ENCODE results near the gene SYT15. TPM values are rescaled to one million over a fixed set of nuclear protein-coding genes. Genes with fewer than 3 reads are reported as not detected.
A peak's percentile ranks its signal among the peaks of the same experiment; 100 is the strongest.

SYT15 gene
- polyA plus RNA-seq, 1 donor, result 5.2 TPM

DNA sequence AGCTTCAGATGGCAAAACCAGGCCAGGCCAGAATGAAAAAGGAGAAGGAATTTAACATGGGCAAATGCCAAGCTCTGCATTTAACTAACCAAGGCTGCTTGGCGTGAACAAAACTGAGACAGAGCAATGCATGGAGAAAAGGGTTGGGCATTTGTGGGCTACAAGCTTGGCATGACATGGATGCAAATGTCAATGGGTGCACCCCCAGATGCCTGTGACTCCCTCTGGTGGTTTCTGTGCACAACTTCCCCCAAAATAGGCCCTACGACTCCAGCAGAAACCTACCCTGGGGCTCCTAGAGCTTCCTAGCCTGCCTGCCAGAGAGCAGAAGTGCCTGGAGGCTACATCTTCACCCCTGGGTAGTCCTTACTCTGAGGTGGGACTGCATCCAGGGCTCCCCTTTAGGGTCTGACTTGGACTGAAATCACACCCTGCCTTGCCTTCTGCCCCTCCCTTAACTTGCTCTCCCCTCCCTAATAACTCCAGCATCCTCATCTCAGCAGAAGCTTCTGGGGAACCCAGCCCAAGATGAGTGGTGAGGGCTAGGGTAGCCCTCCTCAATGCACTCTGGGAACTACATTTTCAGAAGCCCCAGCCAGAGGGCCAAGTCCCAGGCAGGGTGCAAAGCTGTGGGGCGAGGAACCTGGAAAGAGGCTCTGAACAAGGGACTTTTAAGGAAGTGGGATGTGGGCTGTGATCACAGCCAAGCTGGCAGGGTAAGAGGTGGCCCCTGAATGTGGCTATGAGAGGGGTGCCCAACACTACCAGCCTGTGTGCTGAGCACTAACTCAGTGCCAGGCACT lies 33.7 kb upstream of the SYT15 start:
- DNase-seq (ENCODE audit: low read depth), result no peak

DNA sequence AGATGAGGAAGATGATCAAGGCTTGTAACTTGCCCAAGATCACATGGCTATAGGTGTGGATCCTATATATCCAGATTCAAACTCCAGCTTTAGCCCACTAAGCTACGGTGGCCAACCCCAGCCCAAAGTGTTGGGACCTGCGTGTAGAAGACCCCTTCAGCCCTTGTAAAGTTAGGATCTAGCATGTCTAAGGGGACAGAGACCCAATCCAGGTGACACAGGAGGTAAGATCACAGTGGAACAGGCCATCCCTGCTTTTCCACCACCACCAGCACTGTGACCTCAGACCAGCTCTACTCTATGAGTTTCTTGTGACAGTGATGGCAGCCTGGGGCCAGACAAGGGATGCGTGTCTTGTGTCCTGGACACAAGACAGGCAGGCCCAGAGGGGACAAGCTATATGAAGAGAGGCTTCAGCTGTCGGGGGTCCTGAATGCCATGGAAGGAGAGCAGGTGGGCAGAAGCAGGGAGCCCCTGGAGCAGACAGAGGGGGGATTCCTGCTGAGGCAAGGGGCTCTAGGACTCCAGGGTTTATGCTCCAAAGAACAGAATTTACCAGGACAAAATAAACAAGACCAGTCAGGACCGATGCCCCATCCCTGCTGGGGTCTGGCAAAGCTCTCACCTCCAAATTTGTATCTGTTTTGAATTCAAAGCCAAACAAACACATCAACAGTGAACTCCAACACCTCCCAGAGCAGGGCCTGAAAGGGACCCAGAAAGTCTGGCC lies 32.9 kb upstream of the SYT15 start:
- no peak for DNase-seq (ENCODE audit: low read depth)

DNA sequence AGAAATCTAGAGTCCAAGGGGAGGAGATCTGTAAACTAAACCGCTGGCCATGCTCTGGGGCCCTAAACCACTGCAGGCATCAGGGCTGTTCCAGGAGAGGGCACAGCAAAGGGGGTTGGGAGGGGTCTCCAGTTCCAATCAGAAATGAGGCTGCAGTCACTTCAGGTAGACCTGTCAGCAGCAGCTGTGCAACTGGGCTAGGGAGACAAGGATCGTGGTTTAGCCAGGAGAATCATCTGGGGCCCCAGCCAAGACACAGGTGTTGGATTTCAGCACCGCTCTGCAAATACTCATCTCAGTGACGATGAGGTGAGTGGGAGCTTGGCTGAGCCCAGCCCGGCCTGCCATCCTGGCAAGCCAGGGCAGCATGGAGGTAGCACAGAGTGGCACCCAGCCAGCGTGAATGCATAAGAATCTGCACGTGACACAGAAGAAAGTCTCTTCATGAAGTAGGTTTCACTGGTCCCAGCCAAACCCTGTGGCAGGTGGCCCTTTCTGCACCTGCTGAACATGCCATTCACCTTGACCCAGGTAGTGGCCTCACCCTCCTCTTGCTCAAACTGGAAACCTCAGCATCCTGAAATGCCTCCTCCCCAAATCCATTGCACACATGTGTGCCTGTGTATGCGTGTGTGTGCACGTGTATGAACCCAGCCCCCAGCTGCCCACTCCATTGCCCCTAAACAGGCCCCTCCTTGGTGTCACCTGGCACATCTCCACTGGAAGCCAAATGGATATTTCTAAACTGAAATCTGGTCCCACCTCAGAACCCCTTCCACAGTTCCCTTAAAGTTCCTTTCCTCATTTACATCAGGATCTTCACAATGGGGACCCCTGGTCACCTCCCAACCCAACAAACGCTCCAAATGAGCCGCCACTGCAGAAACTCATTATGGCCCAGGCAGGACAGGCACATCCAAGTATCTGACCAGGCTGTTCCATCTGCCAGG lies 32.1 kb upstream of the SYT15 start:
- DNase-seq (ENCODE audit: low read depth), result no peak

DNA sequence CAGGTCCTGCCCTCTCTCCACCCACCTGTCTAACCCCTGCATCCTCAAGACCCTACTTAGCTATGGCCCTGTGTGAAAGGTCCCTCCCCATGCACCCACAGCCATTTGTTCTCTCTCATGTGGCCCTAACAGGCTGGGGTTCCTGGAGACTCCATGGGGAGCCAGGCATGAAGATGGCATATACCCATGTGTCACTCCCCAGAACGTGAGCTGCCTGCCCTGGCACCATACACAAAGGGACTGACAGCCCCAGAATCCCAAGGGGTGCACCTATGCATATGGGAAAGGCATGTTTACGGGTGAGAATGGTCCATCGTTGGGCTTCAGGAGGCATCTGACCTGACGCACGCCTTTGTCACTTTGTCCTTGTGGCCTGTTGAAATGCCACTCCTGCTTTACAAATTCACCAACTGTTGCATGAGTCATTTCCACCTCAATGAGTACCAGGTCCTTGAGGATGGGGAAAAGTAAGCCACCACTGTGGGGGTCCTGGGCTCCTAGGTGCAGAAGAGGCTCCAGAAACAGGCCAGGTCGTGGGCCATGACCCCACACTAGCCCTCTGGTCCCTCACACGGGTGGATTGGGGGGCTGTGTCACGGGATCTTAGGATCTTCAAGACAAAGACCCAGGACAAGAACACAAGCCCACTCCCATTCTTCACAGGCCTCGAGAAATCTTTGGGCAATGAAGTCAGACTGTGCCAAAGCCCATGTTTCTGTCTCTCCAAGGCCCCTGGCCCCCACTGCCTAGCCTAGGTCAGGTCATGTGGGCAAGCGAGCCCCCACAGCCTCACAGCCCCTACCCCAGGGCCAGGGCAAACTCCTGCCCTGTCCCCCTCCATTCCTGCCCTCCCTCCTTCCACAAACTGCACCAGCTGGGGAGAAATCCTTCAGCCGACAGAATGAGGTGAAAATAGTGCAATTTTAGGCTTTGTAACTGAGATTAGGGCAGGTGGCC lies 31.1 kb upstream of the SYT15 start:
- DNase-seq (ENCODE audit: low read depth), result no peak

DNA sequence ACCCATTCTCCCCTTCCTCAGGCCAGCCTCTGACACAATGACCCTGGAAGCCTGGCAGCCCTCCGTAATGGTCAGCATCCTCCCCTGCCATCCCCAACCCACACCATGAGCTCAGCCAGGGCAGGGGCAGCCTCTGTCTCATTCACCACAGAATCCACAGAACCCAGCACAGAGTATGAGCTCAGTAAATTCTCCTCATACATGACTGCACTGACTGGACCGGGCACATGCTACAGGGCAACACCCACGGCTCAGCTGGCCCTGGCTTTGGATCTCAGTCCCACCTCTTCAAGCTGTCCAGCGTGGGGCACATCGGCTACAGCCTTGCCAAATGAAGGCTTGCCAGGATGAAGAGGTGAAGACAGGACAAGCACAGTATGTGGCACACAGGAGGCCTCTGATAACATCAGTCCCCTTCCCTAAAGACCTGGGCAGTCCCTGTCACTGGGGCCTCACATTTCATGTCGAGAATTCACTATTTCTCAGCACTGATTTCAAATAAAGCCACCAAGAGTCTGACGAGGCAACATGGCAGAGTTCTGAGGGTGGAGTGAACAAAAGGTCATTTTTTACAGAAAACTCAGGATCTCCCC lies 30.3 kb upstream of the SYT15 start:
- DNase-seq (ENCODE audit: low read depth), result no peak

DNA sequence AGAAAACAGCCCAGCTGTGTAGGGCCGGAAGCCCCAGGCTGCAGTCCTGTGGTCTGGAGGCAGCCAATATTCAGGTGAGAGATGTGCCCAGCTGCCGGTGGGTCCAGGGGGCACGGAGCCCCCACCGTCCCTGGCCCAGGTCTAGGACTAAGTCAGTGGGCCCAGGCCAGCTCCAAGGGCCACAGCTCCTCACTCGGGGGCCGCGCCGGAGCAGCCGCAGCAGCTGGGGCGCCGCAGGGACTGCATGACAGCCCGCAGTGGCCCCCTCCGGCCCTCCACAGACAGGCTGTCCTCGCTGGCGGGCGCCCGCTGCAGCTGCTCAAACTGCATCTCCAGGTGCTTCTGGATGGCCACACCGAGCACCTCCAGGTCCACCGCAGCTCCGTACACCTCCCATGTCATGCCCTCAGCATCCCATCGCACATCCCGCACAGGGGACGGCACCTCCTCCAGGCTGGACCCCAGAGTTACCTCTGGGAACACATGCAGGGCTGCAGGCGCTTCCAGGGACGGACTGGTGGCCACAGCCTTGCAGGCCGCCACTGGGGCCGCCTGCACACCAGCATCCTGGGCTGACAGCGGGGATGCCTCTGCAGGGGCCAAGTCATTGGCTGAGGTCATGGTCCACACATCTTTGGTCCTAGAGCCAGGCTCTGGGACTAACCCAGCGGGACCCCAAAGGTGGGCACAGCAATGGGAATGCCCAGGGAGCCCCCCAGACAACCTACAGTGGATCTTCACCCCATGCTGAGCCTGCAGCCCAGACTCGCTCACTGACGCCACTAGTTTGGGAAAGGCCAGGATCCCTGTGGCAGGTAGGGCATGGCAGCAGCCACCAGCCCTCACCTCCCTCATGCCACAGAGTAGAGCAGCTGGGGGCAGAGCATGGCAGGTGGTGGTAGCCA lies 29.5 kb upstream of the SYT15 start:
- DNase-seq (ENCODE audit: low read depth), result no peak

DNA sequence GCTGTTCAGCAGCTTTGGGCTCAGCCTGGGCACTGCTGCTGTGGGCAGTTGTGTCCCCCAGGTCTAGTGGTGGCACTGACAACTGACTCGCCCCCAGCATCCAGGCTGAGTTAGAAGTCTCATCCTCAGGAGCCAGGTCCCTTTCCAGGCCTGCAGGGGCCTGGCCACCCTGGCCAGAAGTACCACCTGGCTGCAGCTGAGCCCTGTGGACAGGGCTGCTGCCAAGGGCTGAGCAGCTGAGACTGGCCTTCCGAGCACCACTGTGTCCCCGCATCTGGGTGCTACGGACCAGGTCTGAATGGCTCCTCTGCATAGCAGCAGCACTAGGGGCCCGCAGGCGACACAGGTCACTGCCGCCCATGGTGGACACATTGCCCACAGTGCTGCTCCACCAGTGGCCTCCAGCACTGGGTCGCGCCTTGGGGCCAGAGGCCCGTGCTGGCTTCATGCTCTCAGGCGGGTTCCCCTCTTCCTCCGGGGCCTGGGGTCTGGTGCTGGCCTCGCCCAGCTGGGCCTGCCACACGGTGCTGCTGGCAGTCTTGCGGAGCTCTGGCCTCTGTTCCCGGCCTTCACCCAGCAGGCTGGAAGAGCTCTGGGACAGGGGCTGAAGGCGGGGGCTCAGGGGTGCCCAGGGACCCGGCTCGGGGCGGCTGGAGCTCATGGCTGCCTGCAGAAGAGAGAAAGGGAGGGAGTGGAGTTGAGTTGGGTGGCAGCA lies 28.7 kb upstream of the SYT15 start:
- DNase-seq (ENCODE audit: low read depth), result no peak

DNA sequence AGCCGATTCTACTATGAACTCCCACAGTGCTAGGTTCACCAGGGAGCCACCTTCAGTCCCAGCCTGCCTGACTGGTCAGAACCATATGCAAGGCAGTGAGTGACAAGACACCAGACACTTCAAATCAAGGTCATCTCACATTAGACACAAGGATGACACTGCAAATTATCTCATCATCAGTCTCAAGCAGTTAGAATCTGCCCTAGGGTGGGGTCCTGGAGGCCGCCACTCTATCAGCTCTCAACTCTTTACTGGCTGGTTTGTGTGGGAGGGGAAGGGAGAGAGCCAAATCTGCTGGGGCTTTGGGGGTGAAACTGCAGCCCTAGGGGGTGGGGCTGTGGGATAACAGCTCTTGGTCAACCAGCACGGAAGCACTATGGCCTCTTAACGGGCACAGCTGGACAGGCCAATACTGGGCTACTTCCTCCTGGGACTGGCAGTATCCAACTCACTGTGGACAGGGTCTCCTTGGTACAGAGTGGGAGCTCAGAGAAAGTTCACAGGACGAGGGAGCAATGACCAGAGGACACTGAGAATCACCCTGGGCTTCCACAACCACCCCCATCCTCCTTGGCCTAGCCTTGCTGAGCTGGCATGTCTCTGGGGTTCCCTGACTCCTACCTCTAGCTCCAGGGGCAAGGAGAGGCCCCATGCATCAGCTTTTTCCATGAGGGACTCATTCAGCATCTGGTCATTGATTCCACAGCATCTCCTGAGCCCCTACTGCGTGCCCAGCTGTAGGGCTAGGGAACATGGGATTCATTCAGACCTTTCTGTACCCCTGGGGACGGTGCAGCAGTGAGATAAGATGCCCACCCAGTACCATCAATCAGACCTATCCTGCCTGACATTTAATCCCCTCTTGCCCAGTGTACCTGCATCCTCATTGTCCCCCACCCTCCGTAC lies 27.9 kb upstream of the SYT15 start:
- DNase-seq (ENCODE audit: low read depth), result no peak

DNA sequence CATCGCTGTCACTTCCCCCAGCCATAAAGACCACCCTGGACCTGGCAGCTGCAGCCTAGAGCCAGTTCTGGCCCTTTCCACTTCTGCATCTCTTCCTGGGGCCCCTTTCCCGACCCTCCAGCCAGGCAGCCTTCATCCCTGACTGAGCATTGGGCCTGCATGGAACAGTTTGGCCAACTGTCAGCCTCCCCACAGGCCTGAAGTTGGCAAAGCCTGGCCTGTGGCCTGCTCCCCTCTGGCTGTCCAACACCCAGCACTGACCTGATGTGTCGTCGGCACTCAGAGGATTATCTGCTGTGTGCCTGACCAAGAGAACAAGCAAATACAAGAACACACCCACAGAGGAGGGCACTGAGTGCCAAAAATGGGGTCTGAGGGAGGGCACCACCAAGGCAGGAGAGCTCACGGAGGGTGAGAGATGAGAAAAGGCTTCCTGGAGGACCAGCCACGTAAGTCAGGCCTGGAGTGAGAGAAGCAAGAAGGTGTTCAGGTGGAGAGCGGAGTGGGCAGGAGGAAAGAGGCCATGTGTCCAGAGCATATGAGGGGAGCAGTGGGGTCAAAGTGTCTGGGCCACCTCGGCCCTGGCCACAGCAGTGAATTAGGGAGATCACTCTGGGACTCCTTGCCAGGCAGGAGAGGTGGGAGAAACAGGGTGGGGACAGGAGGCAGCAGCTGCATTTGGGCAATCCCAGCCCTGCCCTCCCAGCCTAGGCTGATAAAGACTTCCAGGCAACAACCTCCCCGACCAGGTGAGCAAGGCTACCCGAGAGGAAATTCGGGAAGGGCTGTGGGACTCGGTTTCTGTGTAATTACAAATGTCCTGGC lies 27.0 kb upstream of the SYT15 start:
- DNase-seq (ENCODE audit: low read depth), result no peak

DNA sequence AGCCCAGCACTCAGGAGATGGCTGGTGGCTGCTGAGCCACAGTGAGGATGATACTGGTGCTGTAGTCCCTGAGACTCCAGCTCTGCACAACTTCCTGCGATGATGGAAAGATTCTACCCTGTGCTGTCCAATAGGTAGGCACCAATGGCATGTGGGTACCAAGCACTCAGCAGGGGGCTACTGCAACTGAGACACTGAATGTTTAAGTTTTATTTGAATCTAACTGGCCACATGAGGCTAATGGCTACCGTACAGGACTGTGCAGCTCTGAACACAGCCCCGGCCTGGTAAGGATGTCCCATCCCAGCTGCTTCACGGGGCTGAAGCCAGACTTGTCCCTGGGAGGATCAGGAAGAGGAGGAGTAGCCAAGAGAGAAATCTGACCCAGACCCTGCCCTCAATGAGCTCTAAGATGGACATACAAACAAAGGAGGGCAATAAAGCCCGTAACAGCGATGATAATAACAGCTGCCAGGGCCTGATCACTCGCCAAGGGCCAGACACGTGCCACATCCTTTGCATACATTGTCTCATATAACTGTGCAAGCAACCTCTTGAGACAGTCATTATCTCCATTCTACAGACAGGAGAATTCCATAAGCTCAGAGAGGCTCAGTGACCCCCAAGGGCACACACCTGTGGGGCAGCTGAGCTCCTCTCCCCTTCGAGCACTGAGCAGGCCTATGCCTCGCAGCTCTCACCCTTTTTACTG lies 26.2 kb upstream of the SYT15 start:
- DNase-seq (ENCODE audit: low read depth), result peak; percentile 29

DNA sequence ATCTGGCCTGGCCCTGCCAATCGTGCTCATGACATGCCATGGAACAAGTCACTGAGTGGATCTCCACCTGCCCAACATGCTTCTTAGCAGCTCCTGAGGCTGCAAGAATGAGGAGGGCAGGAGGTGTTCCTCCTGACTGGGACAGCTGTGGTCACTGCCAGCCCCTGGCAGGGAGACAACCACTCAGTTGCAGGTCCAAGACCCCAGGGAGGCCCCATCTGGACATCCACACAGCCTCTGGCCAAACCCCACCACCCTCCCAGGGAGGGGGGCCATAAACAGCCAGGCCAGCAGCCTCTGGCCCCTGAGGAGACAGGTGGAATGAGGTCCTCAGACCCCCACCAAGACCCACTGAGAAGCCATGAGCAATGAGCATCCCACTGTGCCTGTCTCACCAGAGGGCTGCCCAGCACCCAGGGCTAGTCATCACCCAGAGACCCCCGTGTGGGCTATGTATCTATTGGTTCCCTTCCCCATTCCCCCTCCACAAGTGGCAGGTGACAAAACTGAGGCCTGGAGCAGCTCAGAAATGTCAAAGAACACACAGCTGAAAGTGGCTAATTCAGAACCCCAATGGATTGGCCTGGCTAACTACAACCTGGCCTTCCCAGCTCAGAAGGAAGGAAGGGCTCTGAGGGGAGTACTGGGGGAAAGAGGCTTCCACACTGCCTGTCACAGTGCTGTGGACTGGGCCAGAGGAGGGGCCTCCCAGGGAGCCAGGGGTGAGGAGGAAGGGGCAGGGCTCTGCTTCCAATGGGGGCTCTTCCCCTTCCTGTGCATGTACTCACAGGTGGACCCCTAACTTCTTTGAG lies 25.5 kb upstream of the SYT15 start:
- no peak for DNase-seq (ENCODE audit: low read depth)

DNA sequence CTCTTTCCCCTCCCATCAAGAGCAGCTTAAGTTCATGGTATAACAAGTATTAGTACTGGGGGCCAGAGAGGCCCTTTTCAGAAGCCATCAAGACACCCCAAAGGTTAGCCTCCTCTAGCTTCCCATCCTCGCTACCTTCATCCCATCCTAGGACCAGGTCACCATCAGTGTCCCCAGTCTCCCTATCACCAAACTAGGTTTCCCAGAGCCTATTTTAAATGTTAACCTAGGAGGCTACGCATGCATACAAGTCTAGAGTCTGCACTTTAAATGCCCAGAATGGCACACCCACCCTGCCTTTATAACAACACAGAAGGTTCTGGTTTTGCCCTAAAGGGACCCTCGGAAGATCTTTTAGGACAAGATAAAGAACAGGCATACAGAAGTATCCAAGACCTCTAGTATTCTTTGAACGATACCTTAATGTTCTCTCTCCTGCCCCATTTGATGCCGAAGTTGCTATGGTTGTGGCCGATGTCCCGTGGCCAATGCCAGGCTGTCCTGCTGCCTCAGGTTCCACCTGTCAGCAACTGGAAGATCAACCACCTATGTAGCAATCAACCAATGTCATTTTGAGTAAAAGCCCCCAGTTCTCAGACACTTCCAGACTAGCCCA lies 24.7 kb upstream of the SYT15 start:
- no peak for DNase-seq (ENCODE audit: low read depth)

DNA sequence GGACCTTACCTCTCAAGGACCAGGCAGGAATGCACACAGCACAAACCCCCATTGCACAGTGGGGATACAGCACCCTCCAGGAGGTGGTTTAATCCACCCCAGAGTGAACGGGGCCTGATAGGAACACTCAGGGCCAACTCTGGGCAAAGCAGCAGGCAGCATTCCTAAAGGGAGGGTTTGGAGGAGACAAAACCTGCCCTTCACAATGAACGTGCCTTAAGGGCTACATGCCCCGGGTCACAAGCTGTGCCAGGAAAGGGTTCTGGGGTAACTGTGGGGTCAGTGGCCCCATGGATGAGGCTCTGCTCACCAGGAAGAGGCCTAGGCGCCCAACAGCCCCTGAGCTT lies 23.6 kb upstream of the SYT15 start:
- DNase-seq (ENCODE audit: low read depth), result no peak

DNA sequence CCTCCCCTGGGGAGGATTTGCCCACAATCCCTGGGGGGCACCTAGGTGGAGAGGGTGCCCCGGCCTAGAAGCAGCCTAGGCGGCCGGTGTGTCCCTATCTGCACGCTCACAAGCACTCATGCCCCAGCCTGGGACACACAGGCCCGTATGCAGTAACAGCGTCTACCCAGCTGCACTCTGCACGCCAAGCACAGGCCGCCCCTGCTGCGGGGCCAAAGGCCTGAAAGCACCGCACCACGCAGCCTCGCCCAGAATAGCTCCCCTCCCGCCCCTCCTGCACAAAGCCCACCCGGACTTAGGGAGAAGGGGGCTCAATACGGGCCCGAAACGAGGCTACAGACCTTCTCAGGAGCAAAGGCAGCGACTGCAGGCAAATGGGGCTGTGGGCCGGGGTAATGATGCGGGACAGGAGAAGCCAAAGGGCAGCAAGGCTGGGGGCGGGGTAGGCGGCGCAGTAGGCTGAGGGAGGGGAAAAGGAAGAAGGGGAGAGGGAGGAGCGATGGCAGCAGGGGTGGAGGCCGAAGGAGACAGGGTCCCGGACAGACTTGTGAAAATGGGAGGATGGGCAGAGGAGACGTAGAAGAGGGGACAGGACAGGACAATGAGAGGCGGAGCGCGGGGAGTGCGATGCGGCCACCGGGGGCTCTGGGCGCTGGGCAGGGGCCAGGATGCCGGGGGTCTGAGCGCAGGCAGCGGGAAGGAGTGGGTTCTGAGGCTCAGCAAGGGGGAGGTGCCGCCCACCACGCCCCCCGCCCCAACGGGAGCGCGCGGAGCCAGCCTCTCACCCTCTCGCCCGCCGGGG lies 23.0 kb upstream of the SYT15 start:
- DNase-seq (ENCODE audit: low read depth), result no peak

Data from forelimb muscle (tissue), 1 donor.